Prostate gland (tissue), 2 donors: ENCODE measurements around the gene ITGA11.

Experiments used
- CTCF ChIP-seq, 4 experiments: fragments of 200-600 bp in 2 of 4; fragments of 450-650 bp in 2 of 4; sonication (generic) in 2 of 4; IDR thresholded peaks; 1 replicate in 3 of 4; 2 replicates in 1 of 4; pipeline ENCODE4 v1.5.1; 2016 to 2019; ENCODE audit warnings: antibody characterized with exemption in 4 of 4, mild to moderate bottlenecking in 2 of 4, moderate library complexity in 2 of 4
- POLR2A ChIP-seq: fragments of 450-650 bp; IDR thresholded peaks from one replicate; pipeline ENCODE4 v1.6.1; 2016; ENCODE audit warnings: antibody characterized with exemption, mild to moderate bottlenecking

GRCh38 chr15:68377766-68378165, 54.2 kb downstream of the ITGA11 start:
- TF ChIP-seq POLR2A (no peak), CTCF (IDR thresholded peaks at IDR 0.05) (no peak)
